Neural progenitor cell (in vitro differentiated cells): ENCODE data around the gene TMEM232. TPM values are rescaled to one million over a fixed set of nuclear protein-coding genes. Genes with fewer than 3 reads are reported as not detected.

Source experiments
- DNase-seq: peaks from one replicate; pipeline ENCODE4 v3.0.0-alpha.2; 2016; ENCODE audit warnings: low spot score
- H2AFZ ChIP-seq: fragments of 200-600 bp; sonication (generic); replicated peaks from 2 replicates; pipeline ENCODE4 v1.6.1; 2016; ENCODE audit warnings: antibody characterized with exemption
- H3F3A ChIP-seq: fragments of 200-600 bp; sonication (generic); 2 replicates; pipeline ENCODE4 v1.6.1; 2016; ENCODE audit warnings: antibody characterized with exemption, low read depth
- H3K27ac ChIP-seq: fragments of 200-600 bp; sonication (generic); 2 replicates; pipeline ENCODE4 v1.5.1; 2016; ENCODE audit warnings: mild to moderate bottlenecking
- H3K27me3 ChIP-seq: fragments of 200-600 bp; sonication (generic); 2 replicates; pipeline ENCODE4 v1.6.1; 2016; ENCODE audit warnings: mild to moderate bottlenecking, moderate library complexity
- H3K36me3 ChIP-seq: fragments of 200-600 bp; sonication (generic); 2 replicates; pipeline ENCODE4 v1.5.1; 2016
- H3K4me1 ChIP-seq: fragments of 200-600 bp; sonication (generic); 2 replicates; pipeline ENCODE4 v1.6.1; 2016; ENCODE audit warnings: mixed run types
- H3K4me2 ChIP-seq: fragments of 200-600 bp; sonication (generic); 2 replicates; pipeline ENCODE4 v1.6.1; 2016
- H3K4me3 ChIP-seq: fragments of 200-600 bp; sonication (generic); 2 replicates; pipeline ENCODE4 v1.5.1; 2016
- H3K79me2 ChIP-seq: fragments of 200-600 bp; sonication (generic); 2 replicates; pipeline ENCODE4 v1.6.1; 2016; ENCODE audit warnings: low read depth
- H3K9ac ChIP-seq: fragments of 200-600 bp; sonication (generic); 2 replicates; pipeline ENCODE4 v1.6.1; 2016
- H3K9me3 ChIP-seq: fragments of 200-600 bp; sonication (generic); 2 replicates; pipeline ENCODE4 v1.5.1; 2016; ENCODE audit warnings: low read depth
- H4K20me1 ChIP-seq: fragments of 200-600 bp; sonication (generic); 2 replicates; pipeline ENCODE4 v1.6.1; 2016; ENCODE audit warnings: low read depth
- H3K27ac Mint-ChIP-seq: 3 replicates; pipeline ENCODE4 v1.8.0; 2021; ENCODE audit warnings: mixed read lengths
- H3K27me3 Mint-ChIP-seq: 2 replicates; pipeline ENCODE4 v1.8.0; 2022; ENCODE audit warnings: low read depth, mild to moderate bottlenecking, inconsistent platforms, moderate library complexity, mixed read lengths; ENCODE audit not compliant: insufficient read depth
- H3K36me3 Mint-ChIP-seq: 3 replicates; pipeline ENCODE4 v1.8.0; 2021; ENCODE audit warnings: mixed read lengths
- H3K4me1 Mint-ChIP-seq: 3 replicates; pipeline ENCODE4 v1.8.0; 2021; ENCODE audit warnings: mixed read lengths
- H3K4me3 Mint-ChIP-seq: 3 replicates; pipeline ENCODE4 v1.8.0; 2021; ENCODE audit warnings: mild to moderate bottlenecking, moderate library complexity, mixed read lengths
- H3K9me3 Mint-ChIP-seq: 3 replicates; pipeline ENCODE4 v1.8.0; 2020; ENCODE audit warnings: mixed read lengths
- CTCF ChIP-seq: fragments of 200-600 bp; sonication (generic); IDR thresholded peaks from 2 replicates; pipeline ENCODE4 v1.5.1; 2017; ENCODE audit warnings: antibody characterized with exemption, mild to moderate bottlenecking
- EZH2 ChIP-seq: fragments of 200-600 bp; sonication (generic); IDR thresholded peaks from 2 replicates; pipeline ENCODE4 v1.6.1; 2017; ENCODE audit warnings: antibody characterized with exemption, mild to moderate bottlenecking, moderate library complexity
- EZH2phosphoT487 ChIP-seq: fragments of 200-600 bp; sonication (generic); IDR thresholded peaks from 2 replicates; pipeline ENCODE4 v1.6.1; 2017; ENCODE audit warnings: antibody characterized with exemption
- total RNA-seq: library from RNA; depleted of rRNA; stranded (reverse); fragments of >200 nt; gene quantifications from 2 replicates; pipeline ENCODE4 v1.2.3, GENCODE V29; 2015; ENCODE audit warnings: low replicate concordance

TMEM232 gene
- total RNA-seq, result 2.0 and 5.2 TPM in 2 replicates

DNA sequence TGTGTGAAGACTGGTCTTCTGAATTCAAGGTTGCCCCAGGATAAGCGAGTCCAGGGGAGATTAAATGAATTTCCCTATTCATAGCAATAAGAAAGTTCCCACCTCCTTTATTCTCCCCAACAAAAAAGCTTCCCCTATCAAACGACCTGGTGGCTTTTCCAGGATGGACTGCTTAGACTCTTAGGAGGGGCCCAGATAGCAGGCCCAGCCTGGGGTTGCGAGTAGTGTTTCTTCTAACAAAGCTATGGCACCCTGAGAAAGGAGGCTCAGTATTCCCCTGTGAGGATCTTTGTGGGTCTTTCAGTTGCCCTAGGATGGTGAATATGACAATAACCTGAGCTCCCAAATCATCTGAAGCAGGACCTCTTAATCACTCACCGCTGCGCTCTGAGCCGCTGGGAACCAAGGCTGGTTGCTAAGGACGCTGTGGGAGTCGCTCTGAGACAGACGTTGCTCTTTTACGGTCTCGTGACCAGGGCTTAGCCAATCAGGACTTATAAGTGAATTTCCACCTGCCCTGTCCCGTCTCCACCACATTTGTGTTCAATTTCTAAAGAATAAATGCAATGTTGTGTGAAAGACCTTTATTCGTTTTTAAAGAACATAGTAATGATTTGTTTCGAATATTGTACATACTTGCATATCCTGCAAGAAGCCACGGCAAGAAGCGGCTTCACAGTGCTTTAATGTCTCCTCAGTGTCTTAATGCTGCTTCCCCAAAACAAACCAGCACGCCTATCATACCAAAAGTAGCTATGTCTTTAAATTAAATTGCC is at the start of gene TMEM232:
TMEM232 (minus strand) TSS at position 423 of the 776 bp plus-strand sequence. CDS start 59,319 bp downstream, outside the sequence.
- H3K9me3 ChIP-seq, result no peaks in the 10 kb centered on the region
- peak within 1 kb of the TSS; percentile 42 for H3K4me3 ChIP-seq
- Mint-ChIP-seq H3K36me3 (no peaks in the 10 kb centered on the region), H3K27ac (peak within 1 kb of the TSS; percentile 51), H3K27me3 (no peaks in the 10 kb centered on the region), H3K4me3 (peak within 1 kb of the TSS; percentile 82), H3K4me1 (peaks cover 8% of the 10 kb centered on the region), H3K9me3 (no peaks in the 10 kb centered on the region)
- H3K4me2 ChIP-seq, result peak within 1 kb of the TSS; percentile 67
- H3K4me1 ChIP-seq, result no peaks in the 10 kb centered on the region
- H3K79me2 ChIP-seq, result no peaks in the 10 kb centered on the region
- H3K36me3 ChIP-seq, result no peaks in the 10 kb centered on the region
- H3K9ac ChIP-seq, result no peak within 1 kb of the TSS
- TF ChIP-seq EZH2phosphoT487 (no peak), CTCF (no peak), EZH2 (no peak)
- no peaks in the 10 kb centered on the region for H4K20me1 ChIP-seq
- no peak within 1 kb of the TSS for H3K27ac ChIP-seq
- DNase-seq, result peak; percentile 87
- peaks cover 8% of the 10 kb centered on the region for H3K27me3 ChIP-seq
- peak within 1 kb of the TSS; percentile 66 for H2AFZ ChIP-seq
- H3F3A ChIP-seq, result no peaks in the 10 kb centered on the region

DNA sequence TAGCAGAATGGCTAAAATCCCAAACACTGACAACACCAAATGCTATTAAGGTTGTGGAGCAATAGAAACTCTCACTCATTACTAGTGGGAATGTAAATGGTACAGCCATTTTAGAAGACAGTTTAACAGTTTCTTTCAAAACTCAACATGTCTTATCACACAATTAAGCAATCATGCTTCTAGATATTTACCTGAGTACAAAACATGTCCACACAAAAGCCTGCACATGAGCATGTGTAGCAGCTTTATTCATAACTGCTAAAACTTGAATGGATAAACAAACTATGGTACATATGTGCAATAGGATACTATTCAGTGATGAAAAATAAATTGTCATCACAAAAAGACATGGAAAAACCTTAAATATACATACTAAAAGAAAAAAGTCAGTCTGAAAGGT is 43.8 kb upstream of the TMEM232 start:
- Histone ChIP-seq H3K36me3 (no peaks in the 10 kb centered on the region), H3K4me3 (no peak overlapping the region), H4K20me1 (no peaks in the 10 kb centered on the region), H3F3A (no peaks in the 10 kb centered on the region), H3K79me2 (no peaks in the 10 kb centered on the region), H2AFZ (no peak overlapping the region), H3K9ac (no peak overlapping the region), H3K27ac (no peak overlapping the region), H3K27me3 (no peaks in the 10 kb centered on the region), H3K4me1 (no peaks in the 10 kb centered on the region), H3K9me3 (no peaks in the 10 kb centered on the region), H3K4me2 (no peak overlapping the region)
- H3K27me3 Mint-ChIP-seq, result no peaks in the 10 kb centered on the region
- TF ChIP-seq EZH2, result no peak
- no peak for TF ChIP-seq EZH2phosphoT487
- no peak for TF ChIP-seq CTCF
- no peaks in the 10 kb centered on the region for H3K36me3 Mint-ChIP-seq
- H3K4me3 Mint-ChIP-seq, result no peak overlapping the region
- no peak overlapping the region for H3K27ac Mint-ChIP-seq
- DNase-seq, result no peak
- H3K9me3 Mint-ChIP-seq, result no peaks in the 10 kb centered on the region
- no peaks in the 10 kb centered on the region for H3K4me1 Mint-ChIP-seq

DNA sequence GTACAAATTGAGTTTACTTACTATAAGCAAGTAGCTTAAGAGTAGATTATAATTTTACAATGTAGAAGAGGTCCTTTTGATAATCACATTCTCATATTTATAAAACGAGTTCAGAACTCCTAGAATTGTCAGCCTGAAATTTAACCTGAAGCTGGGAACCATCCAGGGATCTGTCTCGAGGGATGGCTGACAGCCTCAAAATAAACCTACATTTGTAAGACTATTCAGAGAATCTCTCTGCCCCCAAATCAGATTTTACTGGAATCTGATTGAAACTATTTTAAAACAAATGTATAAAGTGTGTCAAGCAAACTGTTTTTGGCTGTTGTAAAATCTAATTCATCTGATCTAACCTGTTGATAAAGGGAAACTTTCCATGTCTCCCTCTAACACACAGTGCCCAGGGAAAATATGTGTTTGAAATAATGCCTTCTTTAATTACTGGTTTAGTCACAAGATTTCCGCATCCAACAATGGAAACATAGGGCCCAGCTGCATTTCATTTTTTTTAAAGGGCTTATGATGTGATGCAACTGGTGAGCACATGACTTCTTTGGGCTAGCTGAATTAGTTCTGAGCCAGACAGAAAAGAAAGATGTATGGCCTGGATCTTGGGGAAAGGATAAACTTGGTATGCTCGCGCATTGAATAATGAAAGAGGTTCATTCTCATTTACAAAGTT is 42.7 kb upstream of the TMEM232 start:
- Histone ChIP-seq H3K4me1 (no peaks in the 10 kb centered on the region), H4K20me1 (no peaks in the 10 kb centered on the region), H3F3A (no peaks in the 10 kb centered on the region), H3K36me3 (no peaks in the 10 kb centered on the region), H3K9ac (no peak overlapping the region), H2AFZ (no peak overlapping the region), H3K9me3 (no peaks in the 10 kb centered on the region), H3K27ac (no peak overlapping the region), H3K27me3 (no peaks in the 10 kb centered on the region), H3K4me2 (no peak overlapping the region), H3K79me2 (no peaks in the 10 kb centered on the region), H3K4me3 (no peak overlapping the region)
- Mint-ChIP-seq H3K9me3 (no peaks in the 10 kb centered on the region), H3K27me3 (no peaks in the 10 kb centered on the region), H3K27ac (no peak overlapping the region), H3K4me1 (no peaks in the 10 kb centered on the region), H3K4me3 (no peak overlapping the region), H3K36me3 (no peaks in the 10 kb centered on the region)
- no peak for DNase-seq
- TF ChIP-seq CTCF (no peak), EZH2 (no peak), EZH2phosphoT487 (no peak)
